ENCODE results near the gene LAMP1. TPM values are rescaled to one million over a fixed set of nuclear protein-coding genes. Genes with fewer than 3 reads are reported as not detected.
"Not testable (repeated sequence)": the region's sequence is repeated elsewhere in the genome, so short reads cannot be mapped to it uniquely, and the experiment has no call there.

LAMP1 gene
- total RNA-seq, 6 experiments from 2014 or later: 154 to 233 (median 197) TPM

GRCh38 chr13:113305208-113305607, 8.2 kb downstream of the LAMP1 start:
- no peak for TF ChIP-seq POLR2A (IDR thresholded peaks at IDR 0.05)
- TF ChIP-seq, protein P1, sequence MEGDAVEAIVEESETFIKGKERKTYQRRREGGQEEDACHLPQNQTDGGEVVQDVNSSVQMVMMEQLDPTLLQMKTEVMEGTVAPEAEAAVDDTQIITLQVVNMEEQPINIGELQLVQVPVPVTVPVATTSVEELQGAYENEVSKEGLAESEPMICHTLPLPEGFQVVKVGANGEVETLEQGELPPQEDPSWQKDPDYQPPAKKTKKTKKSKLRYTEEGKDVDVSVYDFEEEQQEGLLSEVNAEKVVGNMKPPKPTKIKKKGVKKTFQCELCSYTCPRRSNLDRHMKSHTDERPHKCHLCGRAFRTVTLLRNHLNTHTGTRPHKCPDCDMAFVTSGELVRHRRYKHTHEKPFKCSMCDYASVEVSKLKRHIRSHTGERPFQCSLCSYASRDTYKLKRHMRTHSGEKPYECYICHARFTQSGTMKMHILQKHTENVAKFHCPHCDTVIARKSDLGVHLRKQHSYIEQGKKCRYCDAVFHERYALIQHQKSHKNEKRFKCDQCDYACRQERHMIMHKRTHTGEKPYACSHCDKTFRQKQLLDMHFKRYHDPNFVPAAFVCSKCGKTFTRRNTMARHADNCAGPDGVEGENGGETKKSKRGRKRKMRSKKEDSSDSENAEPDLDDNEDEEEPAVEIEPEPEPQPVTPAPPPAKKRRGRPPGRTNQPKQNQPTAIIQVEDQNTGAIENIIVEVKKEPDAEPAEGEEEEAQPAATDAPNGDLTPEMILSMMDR (IDR thresholded peaks at IDR 0.05): no peak
- WGBS (ENCODE audit: insufficient coverage, low coverage, low lambda C conversion rate, missing lambda C conversion rate): 51% methylated on average over 7 of the region's 7 CpGs
- Histone ChIP-seq H3K27ac (no peak overlapping the region), H3K4me1 (peaks cover 0 to 19% (median 4%) of the 10 kb centered on the region in 4 donors), H3K9me3 (no peaks in the 10 kb centered on the region), H3K36me3 (peaks cover 0 to 5% (median 2%) of the 10 kb centered on the region in 4 donors), H3K4me3 (no peak overlapping the region), H3K27me3 (no peaks in the 10 kb centered on the region)
- DNase-seq: no peak
- no peak for ATAC-seq
- intact Hi-C loops (cut with DNase I): no loop called here

DNA sequence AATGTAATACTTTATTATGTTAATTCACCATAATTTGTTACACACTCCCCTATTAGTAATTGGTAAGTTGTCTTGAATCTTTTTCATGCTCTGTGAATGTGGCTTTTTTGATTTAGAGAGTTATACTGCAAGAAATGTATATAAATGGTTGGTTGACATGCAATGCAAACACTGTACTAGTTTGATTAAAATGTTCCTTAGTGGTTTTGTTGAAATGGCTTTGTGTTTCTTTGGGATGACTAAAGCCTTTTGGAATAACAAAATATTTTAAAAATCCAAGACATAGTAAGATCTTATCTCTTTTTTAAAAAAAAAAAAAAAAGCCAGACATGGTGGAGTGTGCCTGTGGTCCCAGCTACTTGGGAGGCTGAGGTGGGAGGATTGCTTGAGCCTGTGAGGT, 10.5 kb downstream of the LAMP1 start:
- no peak overlapping the region for H3K27ac ChIP-seq
- no peak for ATAC-seq
- intact Hi-C loops (cut with DNase I): no loop called here
- H3K4me3 ChIP-seq: no peak overlapping the region
- no peak for DNase-seq
- peaks cover 0 to 28% (median 14%) of the 10 kb centered on the region in 4 donors for H3K36me3 ChIP-seq
- no peaks in the 10 kb centered on the region for H3K27me3 ChIP-seq
- peaks cover 0 to 9% (median 4%) of the 10 kb centered on the region in 4 donors for H3K4me1 ChIP-seq
- H3K9me3 ChIP-seq: no peaks in the 10 kb centered on the region
- no peak for TF ChIP-seq POLR2A (IDR thresholded peaks at IDR 0.05)
- TF ChIP-seq, protein P1 (IDR thresholded peaks at IDR 0.05): no peak

DNA sequence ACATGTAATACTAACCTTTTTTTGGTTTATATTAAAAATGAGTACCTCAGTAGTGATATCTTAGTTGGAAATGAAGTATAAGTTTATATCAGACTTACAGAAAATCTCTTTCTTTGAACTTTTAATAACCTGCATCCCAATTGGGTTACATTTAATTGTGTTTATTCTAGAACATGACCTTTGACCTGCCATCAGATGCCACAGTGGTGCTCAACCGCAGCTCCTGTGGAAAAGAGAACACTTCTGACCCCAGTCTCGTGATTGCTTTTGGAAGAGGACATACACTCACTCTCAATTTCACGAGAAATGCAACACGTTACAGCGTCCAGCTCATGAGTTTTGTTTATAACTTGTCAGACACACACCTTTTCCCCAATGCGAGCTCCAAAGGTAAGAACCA, 12.4 kb downstream of the LAMP1 start:
- no peak for DNase-seq
- Histone ChIP-seq H3K9me3 (no peaks in the 10 kb centered on the region), H3K27me3 (no peaks in the 10 kb centered on the region), H3K27ac (peak overlapping the region in 1 of 3 donors; percentile 50), H3K4me1 (peaks cover 0 to 9% (median 4%) of the 10 kb centered on the region in 4 donors), H3K36me3 (peaks cover 0 to 33% (median 14%) of the 10 kb centered on the region in 4 donors), H3K4me3 (no peak overlapping the region)
- intact Hi-C loops (cut with DNase I): no loop called here
- TF ChIP-seq, protein P1 (IDR thresholded peaks at IDR 0.05): no peak
- no peak for TF ChIP-seq POLR2A (IDR thresholded peaks at IDR 0.05)
- peak; percentile 33 to 79 (median 71) for ATAC-seq
- WGBS (ENCODE audit: insufficient coverage, low coverage, low lambda C conversion rate, missing lambda C conversion rate): 37% methylated on average over 6 of the region's 6 CpGs

DNA sequence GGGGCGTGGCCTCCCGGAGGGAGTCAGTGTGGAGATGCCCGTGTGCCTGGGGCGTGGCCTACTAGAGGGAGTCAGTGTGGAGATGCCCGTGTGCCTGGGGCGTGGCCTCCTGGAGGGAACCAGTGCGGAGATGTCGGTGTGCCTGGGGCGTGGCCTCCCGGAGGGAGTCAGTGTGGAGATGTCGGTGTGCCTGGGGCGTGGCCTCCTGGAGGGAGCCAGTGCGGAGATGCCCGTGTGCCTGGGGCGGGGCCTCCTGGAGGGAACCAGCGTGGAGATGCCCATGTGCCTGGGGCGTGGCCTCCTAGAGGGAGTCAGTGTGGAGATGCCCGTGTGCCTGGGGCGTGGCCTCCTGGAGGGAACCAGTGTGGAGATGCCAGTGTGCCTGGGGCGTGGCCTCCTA, 17.1 kb downstream of the LAMP1 start:
- intact Hi-C loops (cut with DNase I); DNase-seq; H3K27ac ChIP-seq; H3K4me3 ChIP-seq; ATAC-seq; H3K9me3 ChIP-seq; H3K27me3 ChIP-seq; H3K4me1 ChIP-seq: not testable (repeated sequence)
- H3K36me3 ChIP-seq: peaks cover 0 to 42% (median 14%) of the 10 kb centered on the region in 4 donors
- 84% methylated on average over 4 of the region's 20 CpGs for WGBS (ENCODE audit: insufficient coverage, low coverage, low lambda C conversion rate, missing lambda C conversion rate)

- ATAC-seq; H3K27me3 ChIP-seq; H3K4me3 ChIP-seq; H3K9me3 ChIP-seq; intact Hi-C loops (cut with DNase I); H3K27ac ChIP-seq; H3K4me1 ChIP-seq; DNase-seq: not testable (repeated sequence)
- 95% methylated on average over 11 of the region's 23 CpGs for WGBS (ENCODE audit: insufficient coverage, low coverage, low lambda C conversion rate, missing lambda C conversion rate)
- H3K36me3 ChIP-seq: peaks cover 0 to 50% (median 13%) of the 10 kb centered on the region in 4 donors
Observed at GRCh38 chr13:113314895-113315470, 17.9 kb downstream of the LAMP1 start.

Data from right lobe of liver (tissue), 6 donors.